Esophagus (tissue), 2 donors: Measurements from ENCODE around the gene DGKQ. TPM values are rescaled to one million over a fixed set of nuclear protein-coding genes. Genes with fewer than 3 reads are reported as not detected.
A peak's percentile ranks its signal among the peaks of the same experiment; 100 is the strongest.
"Not testable (repeated sequence)": the region's sequence is repeated elsewhere in the genome, so short reads cannot be mapped to it uniquely, and the experiment has no call there.

Source experiments
- H3K27ac ChIP-seq, 2 donors: one replicate each; pipeline ENCODE4 v1.5.1; 2013; ENCODE audit warnings: low read depth in 2 of 2, mild to moderate bottlenecking in 2 of 2, inconsistent platforms in 1 of 2, low read length in 1 of 2, moderate library complexity in 1 of 2
- H3K27me3 ChIP-seq, 2 donors: one replicate each; pipeline ENCODE4 v1.6.1; 2013; ENCODE audit warnings: low read length in 2 of 2, control low read depth in 1 of 2, mild to moderate bottlenecking in 1 of 2; ENCODE audit not compliant: insufficient read depth in 2 of 2, control insufficient read depth in 1 of 2
- H3K36me3 ChIP-seq, 2 donors: one replicate each; pipeline ENCODE4 v1.6.1; 2013; ENCODE audit warnings: low read length in 1 of 2; ENCODE audit not compliant: control insufficient read depth in 2 of 2, insufficient read depth in 2 of 2
- H3K4me1 ChIP-seq, 2 donors: one replicate each; pipeline ENCODE4 v1.6.1; 2013; ENCODE audit warnings: low read length in 1 of 2; ENCODE audit not compliant: control insufficient read depth in 2 of 2, insufficient read depth in 2 of 2
- H3K4me3 ChIP-seq, 2 donors: one replicate each; pipeline ENCODE4 v1.5.1; 2013; ENCODE audit warnings: low read length in 2 of 2, mild to moderate bottlenecking in 2 of 2, low read depth in 1 of 2, moderate library complexity in 1 of 2
- H3K9me3 ChIP-seq, 2 donors: one replicate each; pipeline ENCODE4 v1.6.1; 2013; ENCODE audit warnings: mild to moderate bottlenecking in 2 of 2, low read depth in 1 of 2, low read length in 1 of 2, moderate library complexity in 1 of 2; ENCODE audit not compliant: control insufficient read depth in 2 of 2, insufficient read depth in 1 of 2
- WGBS, 2 donors: extraction: QIAGEN DNeasy Blood & Tissue Kit; methylation state at CpG; one replicate each; pipeline ENCODE4 v1.1.7; 2013; 5-methylcytosine and 5-hydroxymethylcytosine counted together
- polyA plus RNA-seq, 2 donors: library from polyadenylated mRNA; stranded (reverse); fragments of 200-250 nt; gene quantifications; one replicate each; pipeline ENCODE4 v1.2.3, GENCODE V29; 2013
- donor health status: healthy with polysubstance abuse.
- donor health status: Bipolar disorder and iron deficiency.

The DGKQ gene
- polyA plus RNA-seq, 2 donors: 6.8 to 8.0 TPM

GRCh38 chr4:978957-979701, 5.8 kb upstream of the DGKQ start:
- H3K4me1 ChIP-seq: no peaks in the 10 kb centered on the region
- 66 to 72% methylated on average over 20 of the region's 20 CpGs for WGBS, 2 donors
- no peak overlapping the region for H3K4me3 ChIP-seq
- H3K27ac ChIP-seq: no peak overlapping the region
- H3K36me3 ChIP-seq: no peaks in the 10 kb centered on the region
- no peaks in the 10 kb centered on the region for H3K9me3 ChIP-seq
- H3K27me3 ChIP-seq: no peaks in the 10 kb centered on the region

- not testable (repeated sequence) for H3K9me3 ChIP-seq, H3K27ac ChIP-seq, H3K4me3 ChIP-seq, H3K27me3 ChIP-seq, H3K36me3 ChIP-seq
- peaks cover 11 to 16% of the 10 kb centered on the region in 2 donors for H3K4me1 ChIP-seq
- WGBS, 2 donors: 95 to 97% methylated on average over 16 to 24 of the region's 25 CpGs
Observed at GRCh38 chr4:976016-976415, 2.6 kb upstream of the DGKQ start.

GRCh38 chr4:974668-975067, 1.3 kb upstream of the DGKQ start:
- 88 to 90% methylated on average over 8 to 9 of the region's 9 CpGs for WGBS, 2 donors

GRCh38 chr4:972651-973424, 531 bp downstream of the DGKQ start:
- H3K36me3 ChIP-seq: no peaks in the 10 kb centered on the region
- no peaks in the 10 kb centered on the region for H3K9me3 ChIP-seq
- H3K27ac ChIP-seq: peak overlapping the region; percentile 26 to 48
- H3K4me3 ChIP-seq: peak overlapping the region; percentile 60 to 83
- WGBS, 2 donors: 1% methylated on average over 57 to 65 of the region's 65 CpGs
- peaks cover 11 to 25% of the 10 kb centered on the region in 2 donors for H3K4me1 ChIP-seq
- H3K27me3 ChIP-seq: no peaks in the 10 kb centered on the region

More at GRCh38 chr4:974668-975067, 1.3 kb upstream of the DGKQ start:
- Histone ChIP-seq H3K4me3 (no peak overlapping the region), H3K9me3 (no peaks in the 10 kb centered on the region), H3K36me3 (no peaks in the 10 kb centered on the region), H3K27me3 (no peaks in the 10 kb centered on the region), H3K4me1 (peaks cover 11 to 20% of the 10 kb centered on the region in 2 donors), H3K27ac (no peak overlapping the region)

GRCh38 chr4:971666-972500, 1.5 kb downstream of the DGKQ start:
- WGBS, 2 donors: 38 to 41% methylated on average over 23 to 24 of the region's 24 CpGs
- peaks cover 0 to 7% of the 10 kb centered on the region in 2 donors for H3K36me3 ChIP-seq
- peaks cover 11 to 29% of the 10 kb centered on the region in 2 donors for H3K4me1 ChIP-seq
- no peaks in the 10 kb centered on the region for H3K9me3 ChIP-seq
- no peaks in the 10 kb centered on the region for H3K27me3 ChIP-seq
- H3K4me3 ChIP-seq: peak overlapping the region; percentile 60 to 83
- H3K27ac ChIP-seq: no peak overlapping the region

- H3K36me3 ChIP-seq: peaks cover 0 to 16% of the 10 kb centered on the region in 2 donors
- H3K4me3 ChIP-seq: no peak overlapping the region
- no peak overlapping the region for H3K27ac ChIP-seq
- no peaks in the 10 kb centered on the region for H3K9me3 ChIP-seq
- no peaks in the 10 kb centered on the region for H3K27me3 ChIP-seq
- H3K4me1 ChIP-seq: peaks cover 11 to 29% of the 10 kb centered on the region in 2 donors
- 70 to 71% methylated on average over 17 of the region's 17 CpGs for WGBS, 2 donors
Observed at GRCh38 chr4:970854-971520, 2.4 kb downstream of the DGKQ start.

- Histone ChIP-seq H3K9me3 (no peaks in the 10 kb centered on the region), H3K36me3 (peaks cover 0 to 24% of the 10 kb centered on the region in 2 donors), H3K4me3 (no peak overlapping the region), H3K27ac (no peak overlapping the region), H3K4me1 (peaks cover 11 to 29% of the 10 kb centered on the region in 2 donors), H3K27me3 (no peaks in the 10 kb centered on the region)
- WGBS, 2 donors: 92 to 93% methylated on average over 25 of the region's 25 CpGs
Observed at GRCh38 chr4:970046-970745, 3.2 kb downstream of the DGKQ start.

GRCh38 chr4:968621-969394, 4.6 kb downstream of the DGKQ start:
- Histone ChIP-seq H3K4me1 (peaks cover 11 to 29% of the 10 kb centered on the region in 2 donors), H3K9me3 (no peaks in the 10 kb centered on the region), H3K36me3 (peaks cover 0 to 36% of the 10 kb centered on the region in 2 donors), H3K27ac (no peak overlapping the region), H3K4me3 (no peak overlapping the region), H3K27me3 (no peaks in the 10 kb centered on the region)
- WGBS, 2 donors: 86 to 90% methylated on average over 23 of the region's 23 CpGs
